Measurements from ENCODE around the gene PPL.

Gene PPL

DNA sequence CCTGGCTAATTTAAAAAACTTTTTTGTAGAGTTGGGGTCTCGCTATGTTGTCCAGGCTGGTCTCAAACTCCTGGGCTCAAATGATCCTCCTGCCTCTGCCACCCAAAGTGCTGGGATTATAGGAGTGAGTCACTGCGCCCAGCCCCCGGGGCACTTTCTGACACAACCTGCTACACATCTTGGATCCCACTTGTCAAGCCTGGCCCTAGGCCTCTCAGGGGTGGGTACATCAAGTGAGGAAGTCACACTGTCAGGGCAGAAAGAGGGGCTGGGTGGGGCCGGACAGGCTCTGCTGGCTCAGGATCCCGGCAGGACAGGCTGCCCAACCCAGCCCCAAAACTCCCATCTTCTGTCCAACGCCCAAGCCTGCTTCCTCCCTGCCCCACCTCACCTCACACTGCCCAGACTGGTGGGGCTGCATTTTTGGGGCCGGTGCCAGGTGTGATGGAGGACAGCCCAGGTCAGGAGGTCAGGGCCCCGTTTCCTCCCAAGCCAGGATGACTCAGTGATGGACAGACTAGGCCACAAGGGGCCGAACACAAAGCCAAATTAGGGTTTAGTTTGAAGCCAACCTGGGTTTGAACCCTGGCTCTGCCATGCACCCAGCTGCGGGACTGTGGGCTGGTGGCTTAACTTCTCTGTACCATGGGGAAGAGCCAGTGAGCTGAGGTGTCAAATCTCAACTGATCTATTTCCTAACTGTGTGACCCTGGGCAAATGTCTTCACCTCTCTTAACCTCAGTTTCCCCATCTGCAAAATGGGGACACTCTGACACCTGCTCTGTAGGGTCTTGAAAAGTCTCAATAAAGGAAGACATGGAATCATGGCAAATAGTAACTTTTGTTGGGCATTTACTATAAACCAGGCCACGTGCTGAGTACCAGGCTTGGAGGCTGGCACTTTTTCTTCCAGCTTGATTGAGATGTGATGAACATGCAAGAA lies 8.9 kb upstream of the PPL start:
- TF ChIP-seq, protein P1, sequence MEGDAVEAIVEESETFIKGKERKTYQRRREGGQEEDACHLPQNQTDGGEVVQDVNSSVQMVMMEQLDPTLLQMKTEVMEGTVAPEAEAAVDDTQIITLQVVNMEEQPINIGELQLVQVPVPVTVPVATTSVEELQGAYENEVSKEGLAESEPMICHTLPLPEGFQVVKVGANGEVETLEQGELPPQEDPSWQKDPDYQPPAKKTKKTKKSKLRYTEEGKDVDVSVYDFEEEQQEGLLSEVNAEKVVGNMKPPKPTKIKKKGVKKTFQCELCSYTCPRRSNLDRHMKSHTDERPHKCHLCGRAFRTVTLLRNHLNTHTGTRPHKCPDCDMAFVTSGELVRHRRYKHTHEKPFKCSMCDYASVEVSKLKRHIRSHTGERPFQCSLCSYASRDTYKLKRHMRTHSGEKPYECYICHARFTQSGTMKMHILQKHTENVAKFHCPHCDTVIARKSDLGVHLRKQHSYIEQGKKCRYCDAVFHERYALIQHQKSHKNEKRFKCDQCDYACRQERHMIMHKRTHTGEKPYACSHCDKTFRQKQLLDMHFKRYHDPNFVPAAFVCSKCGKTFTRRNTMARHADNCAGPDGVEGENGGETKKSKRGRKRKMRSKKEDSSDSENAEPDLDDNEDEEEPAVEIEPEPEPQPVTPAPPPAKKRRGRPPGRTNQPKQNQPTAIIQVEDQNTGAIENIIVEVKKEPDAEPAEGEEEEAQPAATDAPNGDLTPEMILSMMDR (IDR thresholded peaks at IDR 0.05; ENCODE audit: insufficient read depth, low read depth, low read length, missing control alignments) = no peak
- H3K4me3 ChIP-seq (ENCODE audit: low read depth, low read length) = no peak overlapping the region
- no peak for DNase-seq (ENCODE audit: low read depth)

DNA sequence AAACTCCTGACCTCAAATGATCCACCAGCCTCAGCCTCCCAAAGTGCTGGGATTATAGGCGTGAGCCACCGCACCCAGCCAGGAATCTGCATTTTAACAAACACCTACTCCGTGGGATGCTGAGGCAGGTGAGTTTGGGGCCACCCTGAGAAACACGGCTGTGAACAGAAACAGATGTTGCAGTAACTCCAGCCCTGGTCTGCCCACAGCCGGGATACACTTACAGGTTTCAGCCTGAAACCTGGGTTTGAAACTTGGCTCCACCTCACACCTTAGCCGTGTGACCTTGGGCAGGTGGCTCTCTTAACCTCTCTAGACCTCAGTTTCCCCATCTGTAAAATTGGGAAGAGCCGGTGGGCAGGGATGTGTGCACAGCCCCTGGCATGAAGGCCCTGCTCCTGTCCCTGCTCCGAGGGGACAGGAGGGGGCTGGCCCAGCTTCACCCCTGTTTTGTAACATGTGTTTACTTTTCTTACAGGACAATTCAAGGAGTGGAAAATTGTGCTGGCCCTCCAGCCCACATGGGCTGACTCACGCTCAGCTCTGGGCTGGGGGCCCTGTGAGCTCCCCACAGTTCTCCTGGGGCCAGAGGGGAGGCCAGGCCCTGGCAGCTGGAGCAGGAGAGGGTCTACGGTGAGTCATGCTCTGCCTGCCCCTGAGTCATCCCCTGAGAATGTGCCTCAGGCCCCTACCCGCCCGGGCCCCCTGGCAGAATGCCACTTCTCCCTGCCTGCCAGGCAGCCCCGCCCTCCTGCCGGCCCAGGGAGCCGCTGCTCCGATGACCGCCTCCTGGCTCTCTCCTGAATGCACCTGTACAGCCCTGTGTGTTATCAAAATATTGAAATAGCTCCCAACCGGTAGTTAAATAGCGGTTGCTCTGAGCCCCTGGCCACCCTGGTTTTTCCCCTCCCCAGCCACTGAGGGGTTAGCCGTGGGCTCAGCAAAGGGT lies 7.7 kb upstream of the PPL start:
- TF ChIP-seq, protein P1 (IDR thresholded peaks at IDR 0.05; ENCODE audit: insufficient read depth, low read depth, low read length, missing control alignments) = no peak
- H3K4me3 ChIP-seq (ENCODE audit: low read depth, low read length) = no peak overlapping the region
- no peak for DNase-seq (ENCODE audit: low read depth)

DNA sequence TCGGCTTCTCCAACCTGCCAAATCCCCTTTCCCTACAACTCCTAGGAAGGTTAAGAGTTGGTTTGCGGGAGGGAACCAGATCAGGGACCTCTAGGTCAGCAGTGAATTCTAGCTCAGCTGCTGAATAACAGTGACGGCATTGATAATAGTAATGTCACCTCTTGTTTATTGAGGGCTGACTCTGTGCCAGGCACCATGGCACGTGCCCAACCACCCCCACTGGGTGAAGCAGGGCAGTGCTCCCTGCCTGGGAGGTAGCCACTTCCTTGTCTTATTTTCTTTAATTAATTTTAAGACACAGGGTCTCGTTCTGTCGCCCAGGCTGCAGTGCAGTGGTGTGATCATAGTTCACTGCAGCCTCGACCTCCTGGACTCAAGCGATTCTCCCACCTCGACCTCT lies 5.5 kb upstream of the PPL start:
- TF ChIP-seq, protein P1 (IDR thresholded peaks at IDR 0.05; ENCODE audit: insufficient read depth, low read depth, low read length, missing control alignments) = no peak
- H3K4me3 ChIP-seq (ENCODE audit: low read depth, low read length) = no peak overlapping the region
- no peak for DNase-seq (ENCODE audit: low read depth)

DNA sequence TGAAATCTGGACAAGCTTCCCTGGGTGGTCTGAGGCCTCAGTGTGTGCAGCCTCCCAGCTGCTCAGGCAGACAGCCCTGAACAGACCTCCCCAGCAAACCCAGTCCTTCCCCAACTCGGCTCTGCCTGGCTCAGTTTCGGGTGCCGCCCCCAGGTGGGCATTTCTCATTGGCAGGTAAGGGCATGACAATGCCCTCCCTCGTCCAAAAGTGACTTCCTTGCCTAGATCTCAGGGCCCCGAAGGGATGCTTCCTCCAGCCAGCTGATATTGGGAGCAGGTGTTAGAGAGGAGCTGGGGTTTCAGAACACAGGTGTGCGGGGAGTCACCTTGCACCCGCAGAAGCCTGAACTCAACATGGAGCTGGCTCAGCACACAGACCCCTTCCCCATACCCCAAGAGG lies 3.8 kb upstream of the PPL start:
- TF ChIP-seq, protein P1 (IDR thresholded peaks at IDR 0.05; ENCODE audit: insufficient read depth, low read depth, low read length, missing control alignments) = no peak

DNA sequence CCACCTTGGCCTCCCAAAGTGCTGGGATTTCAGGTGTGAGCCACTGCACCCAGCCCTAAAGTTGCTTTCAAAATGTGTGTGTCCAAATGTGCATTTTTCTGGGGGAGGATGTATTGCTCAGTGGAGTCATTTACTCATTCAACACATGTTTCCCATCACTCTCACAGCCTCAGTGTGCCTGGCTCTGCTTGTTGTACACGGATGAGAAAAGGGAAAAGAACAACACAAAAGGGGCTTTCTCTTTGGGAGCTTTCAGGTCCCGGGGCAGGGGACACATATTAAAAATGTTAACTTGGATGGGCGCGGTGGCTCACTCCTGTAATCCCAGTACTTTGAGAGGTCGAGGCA lies 1.7 kb upstream of the PPL start:
- TF ChIP-seq, protein P1 (IDR thresholded peaks at IDR 0.05; ENCODE audit: insufficient read depth, low read depth, low read length, missing control alignments) = no peak
- H3K4me3 ChIP-seq (ENCODE audit: low read depth, low read length) = no peak overlapping the region
- no peak for DNase-seq (ENCODE audit: low read depth)

More for the DNA sequence above, 3.8 kb upstream of the PPL start:
- DNase-seq (ENCODE audit: low read depth) = no peak
- H3K4me3 ChIP-seq (ENCODE audit: low read depth, low read length) = no peak overlapping the region

DNA sequence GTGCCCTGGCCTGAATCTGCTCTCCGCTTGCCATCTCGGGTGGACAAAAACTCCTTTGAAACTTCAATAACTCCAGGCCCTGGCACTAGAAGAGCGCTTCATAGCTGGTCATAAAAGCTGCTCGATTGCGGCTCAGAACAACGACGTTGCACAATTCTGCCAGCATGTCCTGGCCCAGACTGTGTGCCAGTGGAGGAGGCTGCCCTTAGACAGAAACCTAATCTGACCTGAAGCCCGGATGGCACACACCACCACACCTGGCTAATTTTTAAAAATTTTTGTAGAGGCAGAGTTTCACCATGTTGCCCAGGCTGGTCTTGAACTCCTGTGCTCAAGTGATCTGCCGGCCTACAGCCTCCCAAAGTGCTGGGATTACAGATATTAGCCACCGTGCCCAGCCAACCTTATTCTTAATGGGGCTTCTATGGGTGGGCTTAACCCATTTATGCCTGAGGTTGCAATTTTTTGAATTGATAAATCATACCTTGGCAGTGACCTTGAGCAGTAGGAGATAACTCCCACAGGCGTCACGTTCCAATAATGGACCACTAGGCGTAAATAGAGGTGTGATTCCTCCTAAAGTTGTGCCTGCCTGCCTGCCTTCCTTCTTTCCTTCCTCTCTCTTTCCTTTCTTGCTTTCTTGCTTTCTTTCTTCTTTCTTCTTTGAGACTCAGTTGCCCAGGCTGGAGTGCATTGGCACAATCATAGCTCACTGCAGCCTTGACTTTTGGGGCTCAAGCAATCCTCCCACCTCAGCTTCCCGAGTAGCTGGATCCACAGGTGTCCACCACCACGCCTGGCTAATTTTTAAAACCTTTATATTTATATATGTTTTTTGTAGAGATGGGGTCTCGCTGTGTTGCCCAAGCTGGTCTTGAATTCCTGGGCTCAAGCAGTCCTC lies 1.1 kb upstream of the PPL start:
- H3K4me3 ChIP-seq (ENCODE audit: low read depth, low read length) = no peak overlapping the region
- DNase-seq (ENCODE audit: low read depth) = no peak
- TF ChIP-seq, protein P1 (IDR thresholded peaks at IDR 0.05; ENCODE audit: insufficient read depth, low read depth, low read length, missing control alignments) = no peak

Data from GM12865 (cell line).